Measurements from ENCODE around the gene KLK4. TPM values are rescaled to one million over a fixed set of nuclear protein-coding genes. Genes with fewer than 3 reads are reported as not detected.

KLK4 gene
- total and polyA plus RNA-seq, 2 donors (not counting 3 experiments of a cell fraction or from before 2014, with no cell fraction given) = not detected

- Histone ChIP-seq H3K9me3 (replicated peaks; ENCODE audit: control insufficient read depth, insufficient read depth, low read length) (no peaks in the 10 kb centered on the region), H3K9ac (replicated peaks; ENCODE audit: extremely low read depth, insufficient read depth, low read length) (no peak overlapping the region), H3K27me3 (ENCODE audit: control insufficient read depth in 2 of 2, insufficient read depth in 2 of 2, low read length in 2 of 2) (no peaks in the 10 kb centered on the region), H3K9me1 (replicated peaks; ENCODE audit: control insufficient read depth, extremely low read depth, insufficient read depth, low read length) (no peaks in the 10 kb centered on the region), H3K4me3 (replicated peaks in 1 of 3; ENCODE audit: insufficient read depth in 1 of 3, low read depth in 1 of 3, low read length in 3 of 3) (no peak overlapping the region), H2AFZ (ENCODE audit: low read depth, low read length) (no peak overlapping the region), H4K20me1 (replicated peaks; ENCODE audit: control insufficient read depth, extremely low read depth, insufficient read depth, low read length) (no peaks in the 10 kb centered on the region), H3K4me2 (ENCODE audit: insufficient read depth, low read length) (no peak overlapping the region), H3K4me1 (ENCODE audit: control insufficient read depth, extremely low read depth, insufficient read depth, low read length) (no peaks in the 10 kb centered on the region), H3K36me3 (ENCODE audit: control insufficient read depth in 2 of 2, extremely low read depth in 1 of 2, insufficient read depth in 2 of 2, low read length in 2 of 2) (no peaks in the 10 kb centered on the region), H3K27ac (ENCODE audit: insufficient read depth, low read depth, low read length) (no peak overlapping the region), H3K79me2 (ENCODE audit: control insufficient read depth, insufficient read depth, low read length) (no peaks in the 10 kb centered on the region)
- FAIRE-seq (no peak), DNase-seq (ENCODE audit: low read depth, low spot score) (no peak)
- no TSS peak for BruUV-seq (replicated peaks)
- intact Hi-C loops (cut with micrococcal nuclease) = no loop called here
- TF ChIP-seq POLR2AphosphoS5 (IDR thresholded peaks at IDR 0.05; ENCODE audit: insufficient read depth, low read depth, low read length) (no peak), EZH2 (IDR thresholded peaks at IDR 0.05; ENCODE audit: borderline replicate concordance, low read depth, low read length, severe bottlenecking) (no peak), FOS (IDR thresholded peaks at IDR 0.05; ENCODE audit: borderline replicate concordance, insufficient read depth, low read length) (no peak), CTCF (IDR thresholded peaks at IDR 0.05; ENCODE audit: extremely low read depth in 1 of 2, insufficient read depth in 1 of 2, low read depth in 1 of 2, low read length in 2 of 2) (no peak), JUN (IDR thresholded peaks at IDR 0.05; ENCODE audit: borderline replicate concordance, insufficient read depth, insufficient read length, low read depth) (no peak), MAX (IDR thresholded peaks at IDR 0.05; ENCODE audit: insufficient read depth, insufficient read length) (no peak)
- POLR2A ChIA-PET = no interaction called here
- CTCF ChIA-PET = no interaction called here
- dilution Hi-C loops (cut with MboI; ENCODE audit: extremely low pct_ligation_motif_present, low sequenced_read_pairs) = no loop called here
Observed at GRCh38 chr19:50857366-50857765, 53.8 kb downstream of the KLK4 start.

Other genes with a start within 250 kb of the KLK4 start
- gene SHANK1, start 191.6 kb downstream of the KLK4 start, total RNA-seq = 1.2 and 1.9 TPM in 2 replicates
- gene SHANK1, start 191.6 kb downstream of the KLK4 start, polyA plus RNA-seq = 0.60 and 0.66 TPM in 2 replicates
- 10.4 and 13.3 TPM in 2 replicates for gene CLEC11A, start 188.0 kb downstream of the KLK4 start, total RNA-seq
- 30.1 and 37.2 TPM in 2 replicates for gene CLEC11A, start 188.0 kb downstream of the KLK4 start, polyA plus RNA-seq
- gene GPR32, start 140.9 kb downstream of the KLK4 start, total RNA-seq = not detected in 2 replicates
- gene GPR32, start 140.9 kb downstream of the KLK4 start, polyA plus RNA-seq = not detected in 2 replicates
- not detected in 2 replicates for gene ACP4, start 121.0 kb downstream of the KLK4 start, total RNA-seq
- not detected in 2 replicates for gene ACP4, start 121.0 kb downstream of the KLK4 start, polyA plus RNA-seq
- gene KLK1, start 87.6 kb downstream of the KLK4 start, total RNA-seq = not detected in 2 replicates
- gene KLK1, start 87.6 kb downstream of the KLK4 start, polyA plus RNA-seq = 0.08 TPM in 1 of 2 replicates, not detected in the other
- not detected in 2 replicates for gene KLK15, start 77.8 kb downstream of the KLK4 start, total RNA-seq
- not detected in 2 replicates for gene KLK15, start 77.8 kb downstream of the KLK4 start, polyA plus RNA-seq
- not detected in 2 replicates for gene KLK3, start 56.5 kb downstream of the KLK4 start, total RNA-seq
- gene KLK3, start 56.5 kb downstream of the KLK4 start, polyA plus RNA-seq = not detected in 2 replicates
- not detected in 2 replicates for gene KLK2, start 38.0 kb downstream of the KLK4 start, total RNA-seq
- gene KLK2, start 38.0 kb downstream of the KLK4 start, polyA plus RNA-seq = not detected in 2 replicates
- gene KLK5, start 41.6 kb upstream of the KLK4 start, total RNA-seq = not detected in 2 replicates
- gene KLK5, start 41.6 kb upstream of the KLK4 start, polyA plus RNA-seq = not detected in 2 replicates
- not detected in 2 replicates for gene KLK6, start 58.2 kb upstream of the KLK4 start, total RNA-seq
- gene KLK6, start 58.2 kb upstream of the KLK4 start, polyA plus RNA-seq = 0.11 and 0.12 TPM in 2 replicates
- not detected in 2 replicates for gene KLK7, start 72.5 kb upstream of the KLK4 start, total RNA-seq
- gene KLK7, start 72.5 kb upstream of the KLK4 start, polyA plus RNA-seq = not detected in 2 replicates
- gene KLK8, start 90.2 kb upstream of the KLK4 start, total RNA-seq = not detected in 2 replicates
- not detected in 2 replicates for gene KLK8, start 90.2 kb upstream of the KLK4 start, polyA plus RNA-seq
- gene KLK10, start 108.3 kb upstream of the KLK4 start, total RNA-seq = not detected in 2 replicates
- not detected in 2 replicates for gene KLK10, start 108.3 kb upstream of the KLK4 start, polyA plus RNA-seq
- gene KLK11, start 115.2 kb upstream of the KLK4 start, total RNA-seq = not detected in 2 replicates
- gene KLK11, start 115.2 kb upstream of the KLK4 start, polyA plus RNA-seq = not detected in 2 replicates
- gene KLK12, start 123.6 kb upstream of the KLK4 start, total RNA-seq = not detected in 2 replicates
- gene KLK12, start 123.6 kb upstream of the KLK4 start, polyA plus RNA-seq = not detected in 2 replicates
- gene KLK13, start 153.7 kb upstream of the KLK4 start, total RNA-seq = not detected in 2 replicates
- not detected in 2 replicates for gene KLK13, start 153.7 kb upstream of the KLK4 start, polyA plus RNA-seq
- not detected in 2 replicates for gene KLK14, start 171.5 kb upstream of the KLK4 start, total RNA-seq
- 0.10 and 0.12 TPM in 2 replicates for gene KLK14, start 171.5 kb upstream of the KLK4 start, polyA plus RNA-seq
- 8.2 and 8.7 TPM in 2 replicates for gene CTU1, start 197.0 kb upstream of the KLK4 start, total RNA-seq
- 6.1 and 7.0 TPM in 2 replicates for gene CTU1, start 197.0 kb upstream of the KLK4 start, polyA plus RNA-seq
- not detected in 2 replicates for gene SIGLEC9, start 213.5 kb upstream of the KLK4 start, total RNA-seq
- not detected in 2 replicates for gene SIGLEC9, start 213.5 kb upstream of the KLK4 start, polyA plus RNA-seq
- gene SIGLEC7, start 230.9 kb upstream of the KLK4 start, total RNA-seq = not detected in 2 replicates
- gene SIGLEC7, start 230.9 kb upstream of the KLK4 start, polyA plus RNA-seq = not detected in 2 replicates